AG10803 (cell line): ENCODE results near the gene AMTN.

Source experiments
- DNase-seq: peaks from one replicate; pipeline ENCODE4 v3.0.0; 2010; ENCODE audit warnings: low read depth
- H3K4me3 ChIP-seq: 2 replicates; pipeline ENCODE4 v1.5.1; 2011; ENCODE audit warnings: mild to moderate bottlenecking, low read length, control low read depth
- CTCF ChIP-seq: conservative IDR thresholded peaks from 2 replicates; pipeline ENCODE4 v1.5.1; 2011; ENCODE audit warnings: mild to moderate bottlenecking, low read length, control low read depth, inconsistent platforms

AMTN gene

DNA sequence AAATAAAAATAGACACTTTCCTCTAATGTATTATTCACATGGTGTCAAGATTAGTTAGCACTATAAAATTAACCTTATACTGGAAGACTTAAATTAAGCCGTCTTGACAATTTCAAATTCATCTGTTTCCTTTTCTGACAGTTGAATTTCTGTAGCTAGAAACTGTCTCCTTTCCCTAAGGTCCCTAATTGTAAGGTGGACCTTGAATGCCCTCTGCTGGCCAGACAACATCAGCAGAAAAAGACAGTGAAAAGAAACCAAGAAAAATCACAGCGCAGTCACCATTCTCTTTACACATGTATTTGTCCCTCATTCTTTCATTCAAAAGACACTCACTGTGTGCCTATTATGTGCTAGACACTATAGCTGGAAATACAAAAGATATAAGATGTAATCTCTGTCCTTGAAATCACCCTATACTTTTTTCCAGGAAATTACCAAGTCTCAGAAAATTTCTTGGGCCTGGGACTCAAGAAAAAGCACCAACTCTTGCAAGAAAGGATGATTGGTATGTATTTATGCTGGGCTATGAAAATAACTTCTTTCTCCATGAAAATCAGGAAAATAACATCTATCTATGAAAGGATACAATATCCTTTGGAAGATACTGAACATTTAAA is 41.0 kb downstream of the AMTN start:
- TF ChIP-seq CTCF: peak; percentile 89
- DNase-seq: peak; percentile 40

GRCh38 chr4:70559924-70560323 is 41.6 kb downstream of the AMTN start:
- DNase-seq: no peak
- no peak overlapping the region for H3K4me3 ChIP-seq
- no peak for TF ChIP-seq CTCF

More for the DNA sequence above, 41.0 kb downstream of the AMTN start:
- no peak overlapping the region for H3K4me3 ChIP-seq

DNA sequence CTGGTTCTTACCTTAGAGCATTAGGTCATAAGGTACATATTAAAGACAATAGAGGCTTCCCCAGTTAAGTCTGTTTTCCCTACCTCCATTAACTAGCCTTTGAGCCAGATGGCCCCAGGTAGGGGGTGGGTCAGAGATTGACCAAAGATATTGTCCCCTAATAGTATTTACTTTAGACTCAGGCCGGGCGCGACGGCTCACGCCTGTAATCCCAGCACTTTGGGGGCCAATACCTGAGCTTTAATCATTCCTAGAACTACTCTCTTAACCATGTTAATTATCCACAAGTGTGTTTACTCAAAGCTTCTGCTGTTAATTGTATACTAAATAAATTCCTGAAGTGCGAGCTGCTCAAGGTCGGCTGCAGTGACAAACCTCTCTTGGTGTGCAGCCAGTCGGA is 45.7 kb downstream of the AMTN start:
- H3K4me3 ChIP-seq: no peak overlapping the region
- TF ChIP-seq CTCF: no peak
- no peak for DNase-seq

GRCh38 chr4:70570796-70571195 is 52.4 kb downstream of the AMTN start:
- no peak for DNase-seq
- no peak overlapping the region for H3K4me3 ChIP-seq
- no peak for TF ChIP-seq CTCF

DNA sequence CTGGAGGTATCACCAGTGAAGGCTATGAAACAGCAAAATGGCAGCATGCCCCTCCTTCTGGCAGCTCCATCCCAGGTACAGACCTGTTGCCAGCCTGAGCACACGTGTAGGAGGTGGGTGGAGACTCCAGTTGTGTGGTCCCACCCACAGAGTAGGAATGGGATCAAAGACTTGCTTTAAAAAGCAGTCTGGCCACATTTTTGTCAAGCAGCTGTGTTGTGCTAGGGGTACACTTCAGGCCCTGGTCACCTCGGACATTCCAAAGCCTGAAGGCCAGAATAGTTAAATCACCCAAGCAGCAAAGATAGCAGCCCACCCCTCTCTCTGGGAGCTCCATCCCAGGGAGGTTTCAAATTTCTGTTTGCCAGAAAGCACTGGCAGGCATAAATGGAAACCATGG is 53.4 kb downstream of the AMTN start:
- H3K4me3 ChIP-seq: no peak overlapping the region
- no peak for TF ChIP-seq CTCF
- no peak for DNase-seq

GRCh38 chr4:70575964-70576363 is 57.6 kb downstream of the AMTN start:
- no peak overlapping the region for H3K4me3 ChIP-seq
- DNase-seq: no peak
- no peak for TF ChIP-seq CTCF

DNA sequence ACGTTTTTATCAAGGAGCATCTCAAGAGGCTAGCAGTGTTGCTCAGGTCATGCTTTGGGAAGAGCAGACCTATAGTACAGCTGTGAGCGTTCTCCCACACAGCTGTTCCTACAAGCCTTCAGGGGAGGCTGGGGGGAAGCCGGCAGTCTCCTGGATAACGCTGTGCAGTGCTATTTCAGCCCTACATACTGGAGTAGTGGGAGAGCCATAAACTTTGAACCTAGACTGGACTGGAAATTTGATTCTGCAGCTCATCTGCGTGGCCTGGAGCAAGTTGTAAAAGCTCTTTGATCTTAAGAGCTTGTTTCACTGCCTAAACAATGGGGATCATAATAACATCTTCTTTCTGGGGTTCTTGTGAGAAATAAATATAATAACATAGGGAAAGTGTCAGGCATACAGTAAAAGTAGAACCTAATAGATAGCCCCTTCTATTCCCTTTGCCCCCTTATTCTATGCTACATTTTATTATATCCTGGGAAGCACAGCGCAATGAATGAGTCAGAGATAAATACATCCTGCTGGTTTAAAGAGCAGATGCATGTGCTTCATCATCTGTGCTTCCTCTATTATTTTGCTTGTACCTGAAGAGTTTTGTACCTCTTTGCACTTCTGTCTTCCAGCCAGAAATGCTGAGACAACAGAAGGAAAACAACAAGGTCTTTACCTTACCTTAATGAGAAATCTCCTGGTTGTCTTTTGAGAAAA is 59.0 kb downstream of the AMTN start:
- no peak overlapping the region for H3K4me3 ChIP-seq
- no peak for TF ChIP-seq CTCF
- no peak for DNase-seq
